ENCODE results near the gene BRPF1.

The BRPF1 gene

GRCh38 chr3:9696480-9697220 is 34.9 kb upstream of the BRPF1 start:
- Histone ChIP-seq H3K4me3 (ENCODE audit: low read depth, low read length) (no peak overlapping the region), H3K36me3 (peaks cover 9% of the 10 kb centered on the region), H3K27me3 (ENCODE audit: insufficient read depth, low read depth, severe bottlenecking) (no peaks in the 10 kb centered on the region), H3K27ac (peak overlapping the region; percentile 68), H3K9me3 (ENCODE audit: severe bottlenecking) (no peaks in the 10 kb centered on the region)
- peak; percentile 58 for DNase-seq
- 0 out of 2 replicates have a peak, but pooled peaks have one; percentile 11 for TF ChIP-seq CTCF (IDR thresholded peaks at IDR 0.05; ENCODE audit: low read depth, low read length)

- no peak overlapping the region for H3K4me3 ChIP-seq (ENCODE audit: low read depth, low read length)
- H3K36me3 ChIP-seq: peaks cover 11% of the 10 kb centered on the region
- DNase-seq: no peak
- no peaks in the 10 kb centered on the region for H3K9me3 ChIP-seq (ENCODE audit: severe bottlenecking)
- no peaks in the 10 kb centered on the region for H3K27me3 ChIP-seq (ENCODE audit: insufficient read depth, low read depth, severe bottlenecking)
- no peak overlapping the region for H3K27ac ChIP-seq
- no peak for TF ChIP-seq CTCF (IDR thresholded peaks at IDR 0.05; ENCODE audit: low read depth, low read length)
Measured at GRCh38 chr3:9697892-9698291, 33.6 kb upstream of the BRPF1 start.

GRCh38 chr3:9698293-9698692 is 33.2 kb upstream of the BRPF1 start:
- H3K36me3 ChIP-seq: peaks cover 11% of the 10 kb centered on the region
- no peaks in the 10 kb centered on the region for H3K27me3 ChIP-seq (ENCODE audit: insufficient read depth, low read depth, severe bottlenecking)
- H3K4me3 ChIP-seq (ENCODE audit: low read depth, low read length): no peak overlapping the region
- no peak for TF ChIP-seq CTCF (IDR thresholded peaks at IDR 0.05; ENCODE audit: low read depth, low read length)
- no peak for DNase-seq
- no peaks in the 10 kb centered on the region for H3K9me3 ChIP-seq (ENCODE audit: severe bottlenecking)
- H3K27ac ChIP-seq: no peak overlapping the region

GRCh38 chr3:9700536-9700935 is 31.0 kb upstream of the BRPF1 start:
- no peak for DNase-seq
- peaks cover 8% of the 10 kb centered on the region for H3K36me3 ChIP-seq

GRCh38 chr3:9701006-9701405 is 30.5 kb upstream of the BRPF1 start:
- Histone ChIP-seq H3K27ac (no peak overlapping the region), H3K36me3 (peaks cover 8% of the 10 kb centered on the region), H3K27me3 (ENCODE audit: insufficient read depth, low read depth, severe bottlenecking) (no peaks in the 10 kb centered on the region), H3K4me3 (ENCODE audit: low read depth, low read length) (no peak overlapping the region), H3K9me3 (ENCODE audit: severe bottlenecking) (no peaks in the 10 kb centered on the region)
- DNase-seq: no peak
- TF ChIP-seq CTCF (IDR thresholded peaks at IDR 0.05; ENCODE audit: low read depth, low read length): no peak

More at GRCh38 chr3:9700536-9700935, 31.0 kb upstream of the BRPF1 start:
- H3K27ac ChIP-seq: no peak overlapping the region
- no peaks in the 10 kb centered on the region for H3K27me3 ChIP-seq (ENCODE audit: insufficient read depth, low read depth, severe bottlenecking)
- H3K4me3 ChIP-seq (ENCODE audit: low read depth, low read length): no peak overlapping the region
- no peaks in the 10 kb centered on the region for H3K9me3 ChIP-seq (ENCODE audit: severe bottlenecking)
- TF ChIP-seq CTCF (IDR thresholded peaks at IDR 0.05; ENCODE audit: low read depth, low read length): no peak

GRCh38 chr3:9701711-9702110 is 29.8 kb upstream of the BRPF1 start:
- Histone ChIP-seq H3K27me3 (ENCODE audit: insufficient read depth, low read depth, severe bottlenecking) (no peaks in the 10 kb centered on the region), H3K27ac (no peak overlapping the region), H3K4me3 (ENCODE audit: low read depth, low read length) (no peak overlapping the region), H3K36me3 (peaks cover 8% of the 10 kb centered on the region), H3K9me3 (ENCODE audit: severe bottlenecking) (no peaks in the 10 kb centered on the region)
- DNase-seq: no peak
- no peak for TF ChIP-seq CTCF (IDR thresholded peaks at IDR 0.05; ENCODE audit: low read depth, low read length)

Measured in WERI-Rb-1 (cell line).